Measurements from ENCODE around the gene MZB1.

MZB1 gene

GRCh38 chr5:139344177-139344576, 45.5 kb downstream of the MZB1 start:
- Histone ChIP-seq H3K36me3 (peaks cover 0 to 8% (median 0%) of the 10 kb centered on the region in 3 donors), H3K9me3 (no peaks in the 10 kb centered on the region), H3K4me3 (no peak overlapping the region), H3K27me3 (no peaks in the 10 kb centered on the region), H3K27ac (no peak overlapping the region), H3K4me1 (peaks cover 0 to 46% (median 21%) of the 10 kb centered on the region in 4 donors)
- TF ChIP-seq, protein P1, sequence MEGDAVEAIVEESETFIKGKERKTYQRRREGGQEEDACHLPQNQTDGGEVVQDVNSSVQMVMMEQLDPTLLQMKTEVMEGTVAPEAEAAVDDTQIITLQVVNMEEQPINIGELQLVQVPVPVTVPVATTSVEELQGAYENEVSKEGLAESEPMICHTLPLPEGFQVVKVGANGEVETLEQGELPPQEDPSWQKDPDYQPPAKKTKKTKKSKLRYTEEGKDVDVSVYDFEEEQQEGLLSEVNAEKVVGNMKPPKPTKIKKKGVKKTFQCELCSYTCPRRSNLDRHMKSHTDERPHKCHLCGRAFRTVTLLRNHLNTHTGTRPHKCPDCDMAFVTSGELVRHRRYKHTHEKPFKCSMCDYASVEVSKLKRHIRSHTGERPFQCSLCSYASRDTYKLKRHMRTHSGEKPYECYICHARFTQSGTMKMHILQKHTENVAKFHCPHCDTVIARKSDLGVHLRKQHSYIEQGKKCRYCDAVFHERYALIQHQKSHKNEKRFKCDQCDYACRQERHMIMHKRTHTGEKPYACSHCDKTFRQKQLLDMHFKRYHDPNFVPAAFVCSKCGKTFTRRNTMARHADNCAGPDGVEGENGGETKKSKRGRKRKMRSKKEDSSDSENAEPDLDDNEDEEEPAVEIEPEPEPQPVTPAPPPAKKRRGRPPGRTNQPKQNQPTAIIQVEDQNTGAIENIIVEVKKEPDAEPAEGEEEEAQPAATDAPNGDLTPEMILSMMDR (IDR thresholded peaks at IDR 0.05), result no peak
- intact Hi-C loops (cut with DNase I; ENCODE audit: low total_unique reads), result loop anchor here (5.0 kb wide), 1 partner anchor 52 kb away; the partner anchor contains the start of gene MATR3
- DNase-seq, result no peak

DNA sequence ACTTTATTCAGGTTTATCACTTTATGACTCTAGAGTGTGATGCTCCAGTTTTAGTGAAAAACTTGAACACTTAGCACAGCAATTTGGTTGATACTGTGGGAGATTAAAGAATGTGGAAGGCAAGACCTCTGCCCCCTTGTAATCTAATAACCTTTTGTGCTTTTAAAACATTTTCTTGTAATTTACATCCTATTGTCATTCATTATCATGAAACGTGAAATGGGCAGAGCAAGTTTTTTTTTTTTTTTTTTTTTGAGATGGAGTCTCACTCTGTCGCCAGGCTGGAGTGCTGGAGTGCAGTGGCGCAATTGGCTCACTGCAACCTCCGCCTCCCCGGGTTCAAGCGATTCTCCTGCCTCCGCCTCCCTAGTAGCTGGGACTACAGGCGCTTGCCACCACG, 46.2 kb downstream of the MZB1 start:
- TF ChIP-seq, protein P1 (IDR thresholded peaks at IDR 0.05), result no peak
- Histone ChIP-seq H3K4me1 (peaks cover 0 to 44% (median 20%) of the 10 kb centered on the region in 4 donors), H3K36me3 (peaks cover 0 to 6% (median 0%) of the 10 kb centered on the region in 3 donors), H3K4me3 (peak overlapping the region; percentile 77 to 92), H3K27me3 (no peaks in the 10 kb centered on the region), H3K9me3 (no peaks in the 10 kb centered on the region), H3K27ac (peak overlapping the region in 1 of 2 donors; percentile 98)
- intact Hi-C loops (cut with DNase I; ENCODE audit: low total_unique reads), result loop anchor here (5.0 kb wide), 1 partner anchor 51 kb away; the partner anchor contains the start of gene MATR3
- no peak for DNase-seq

GRCh38 chr5:139342423-139342723, 47.3 kb downstream of the MZB1 start:
- Histone ChIP-seq H3K9me3 (no peaks in the 10 kb centered on the region), H3K4me3 (peak overlapping the region; percentile 77 to 92), H3K27ac (peak overlapping the region; percentile 94 to 98), H3K4me1 (peaks cover 0 to 40% (median 17%) of the 10 kb centered on the region in 4 donors), H3K36me3 (peaks cover 0 to 6% (median 0%) of the 10 kb centered on the region in 3 donors), H3K27me3 (no peaks in the 10 kb centered on the region)
- TF ChIP-seq, protein P1 (IDR thresholded peaks at IDR 0.05), result no peak
- DNase-seq, result no peak
- intact Hi-C loops (cut with DNase I; ENCODE audit: low total_unique reads), result loop anchor here (5.0 kb wide), 1 partner anchor 50 kb away; the partner anchor contains the start of gene MATR3

GRCh38 chr5:139341689-139342422, 47.9 kb downstream of the MZB1 start, which contains the start of gene PAIP2:
Gene PAIP2, plus strand, starts transcription at chr5:139341854. Its CDS starts 21,931 bp downstream, at chr5:139363785.
- no peaks in the 10 kb centered on the region for H3K9me3 ChIP-seq
- H3K36me3 ChIP-seq, result peaks cover 0 to 6% (median 0%) of the 10 kb centered on the region in 3 donors
- peak within 1 kb of the TSS; percentile 77 to 92 for H3K4me3 ChIP-seq
- H3K4me1 ChIP-seq, result peaks cover 0 to 46% (median 19%) of the 10 kb centered on the region in 4 donors
- intact Hi-C loops (cut with DNase I; ENCODE audit: low total_unique reads), result loop anchor here (5.0 kb wide), 1 partner anchor 50 kb away; the partner anchor contains the start of gene MATR3
- H3K27ac ChIP-seq, result peak within 1 kb of the TSS; percentile 94 to 98
- TF ChIP-seq, protein P1 (IDR thresholded peaks at IDR 0.05), result peak; percentile 72 to 73
- H3K27me3 ChIP-seq, result no peaks in the 10 kb centered on the region
- DNase-seq, result peak; percentile 98

DNA sequence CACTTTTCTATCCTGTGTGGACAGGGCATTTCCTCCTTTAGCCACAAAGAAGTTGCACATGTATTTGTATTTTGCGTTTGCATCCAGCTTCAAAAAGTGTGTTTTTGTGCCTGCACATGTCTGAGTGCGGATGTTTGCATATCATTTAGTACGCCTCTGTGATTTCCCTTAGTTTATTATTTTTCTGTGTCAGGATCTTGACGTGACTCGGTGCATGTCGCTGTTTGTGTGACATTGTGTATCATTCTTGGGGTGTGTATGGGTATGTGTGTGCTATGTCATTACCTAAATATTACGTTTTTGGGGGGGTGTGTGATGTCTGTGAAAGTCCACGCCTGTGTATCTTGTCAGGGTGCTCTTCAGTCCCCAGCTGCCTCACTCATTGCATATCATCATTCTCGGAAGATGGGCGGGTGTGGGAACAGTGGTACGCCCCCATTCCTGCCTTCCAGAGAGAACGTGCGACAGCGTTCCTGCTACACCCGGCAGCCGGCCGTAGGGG, 48.5 kb downstream of the MZB1 start:
- H3K9me3 ChIP-seq, result no peaks in the 10 kb centered on the region
- H3K27me3 ChIP-seq, result no peaks in the 10 kb centered on the region
- intact Hi-C loops (cut with DNase I; ENCODE audit: low total_unique reads), result loop anchor here (5.0 kb wide), 1 partner anchor 49 kb away; the partner anchor contains the start of gene MATR3
- peak overlapping the region in 1 of 2 donors; percentile 98 for H3K27ac ChIP-seq
- H3K36me3 ChIP-seq, result peaks cover 0 to 2% (median 0%) of the 10 kb centered on the region in 3 donors
- peak overlapping the region; percentile 77 to 92 for H3K4me3 ChIP-seq
- TF ChIP-seq, protein P1 (IDR thresholded peaks at IDR 0.05), result no peak
- DNase-seq, result no peak
- H3K4me1 ChIP-seq, result peaks cover 0 to 52% (median 22%) of the 10 kb centered on the region in 4 donors
